ENCODE measurements around the gene STX17. TPM values are rescaled to one million over a fixed set of nuclear protein-coding genes. Genes with fewer than 3 reads are reported as not detected.

Gene STX17
- total RNA-seq, 1 donor from 2014 or later: 25.1 TPM

Other genes starting within 250 kb of the STX17 start
- 4.1 TPM for gene NR4A3, start 84.8 kb upstream of the STX17 start, total RNA-seq
- gene ERP44, start 192.3 kb downstream of the STX17 start, total RNA-seq: 15.0 TPM
- 6.1 TPM for gene INVS, start 192.6 kb downstream of the STX17 start, total RNA-seq

Measured in left ventricle myocardium superior (tissue), 1 donor.